Measurements from ENCODE around the gene DRGX.

DRGX gene

DNA sequence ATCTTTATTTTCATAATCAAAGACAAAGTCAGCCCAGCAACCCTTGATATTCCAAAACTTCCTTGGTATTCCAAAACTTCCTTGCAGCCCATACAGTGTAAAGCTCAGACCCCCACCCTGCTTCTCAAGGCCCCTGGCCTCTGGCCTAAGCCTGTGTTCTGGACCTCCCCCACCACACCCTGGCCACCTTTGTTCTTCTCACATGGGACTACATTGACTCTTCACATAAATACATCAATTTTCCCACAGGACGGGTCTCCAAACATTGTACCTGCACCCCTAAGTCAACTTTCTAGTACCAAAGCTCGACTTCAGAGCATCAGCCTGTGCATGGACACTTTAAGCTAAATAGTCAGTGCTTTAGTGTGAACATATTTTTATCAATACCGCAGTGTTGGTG lies 40.7 kb downstream of the DRGX start:
- Histone ChIP-seq H3K27me3 (no peaks in the 10 kb centered on the region), H3K4me1 (ENCODE audit: control insufficient read depth in 1 of 2, insufficient read depth in 1 of 2, low read depth in 1 of 2, low read length in 1 of 2) (peaks cover 28 to 33% of the 10 kb centered on the region in 2 experiments)
- TF ChIP-seq, protein P1, sequence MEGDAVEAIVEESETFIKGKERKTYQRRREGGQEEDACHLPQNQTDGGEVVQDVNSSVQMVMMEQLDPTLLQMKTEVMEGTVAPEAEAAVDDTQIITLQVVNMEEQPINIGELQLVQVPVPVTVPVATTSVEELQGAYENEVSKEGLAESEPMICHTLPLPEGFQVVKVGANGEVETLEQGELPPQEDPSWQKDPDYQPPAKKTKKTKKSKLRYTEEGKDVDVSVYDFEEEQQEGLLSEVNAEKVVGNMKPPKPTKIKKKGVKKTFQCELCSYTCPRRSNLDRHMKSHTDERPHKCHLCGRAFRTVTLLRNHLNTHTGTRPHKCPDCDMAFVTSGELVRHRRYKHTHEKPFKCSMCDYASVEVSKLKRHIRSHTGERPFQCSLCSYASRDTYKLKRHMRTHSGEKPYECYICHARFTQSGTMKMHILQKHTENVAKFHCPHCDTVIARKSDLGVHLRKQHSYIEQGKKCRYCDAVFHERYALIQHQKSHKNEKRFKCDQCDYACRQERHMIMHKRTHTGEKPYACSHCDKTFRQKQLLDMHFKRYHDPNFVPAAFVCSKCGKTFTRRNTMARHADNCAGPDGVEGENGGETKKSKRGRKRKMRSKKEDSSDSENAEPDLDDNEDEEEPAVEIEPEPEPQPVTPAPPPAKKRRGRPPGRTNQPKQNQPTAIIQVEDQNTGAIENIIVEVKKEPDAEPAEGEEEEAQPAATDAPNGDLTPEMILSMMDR (IDR thresholded peaks at IDR 0.05) = no peak

DNA sequence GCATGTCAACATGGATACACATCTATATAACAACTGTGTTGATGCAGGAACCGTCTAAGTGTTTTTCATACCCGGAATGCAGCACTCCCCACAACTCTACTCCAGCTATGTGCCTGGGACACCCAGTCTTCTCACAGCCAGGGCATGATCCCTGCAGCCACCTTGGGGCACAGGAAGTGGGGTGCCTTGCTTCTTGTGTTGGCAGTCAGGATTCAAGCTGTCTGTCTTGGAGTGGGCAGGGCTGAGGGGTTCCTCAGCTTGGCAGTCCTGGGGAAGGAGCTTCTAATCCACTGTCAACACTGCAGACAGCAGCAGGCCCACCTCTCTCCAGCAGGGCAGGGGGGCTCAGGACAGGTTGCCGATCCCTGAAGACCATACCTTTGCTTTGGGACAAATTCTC lies 41.3 kb downstream of the DRGX start:
- TF ChIP-seq, protein P1 (IDR thresholded peaks at IDR 0.05) = no peak

More for the DNA sequence above, 40.7 kb downstream of the DRGX start:
- no peaks in the 10 kb centered on the region for H3K9me3 ChIP-seq
- no peak overlapping the region for H3K4me3 ChIP-seq (ENCODE audit: low read depth in 1 of 2, low read length in 1 of 2)
- no peak overlapping the region for H3K27ac ChIP-seq
- no peaks in the 10 kb centered on the region for H3K36me3 ChIP-seq

DNA sequence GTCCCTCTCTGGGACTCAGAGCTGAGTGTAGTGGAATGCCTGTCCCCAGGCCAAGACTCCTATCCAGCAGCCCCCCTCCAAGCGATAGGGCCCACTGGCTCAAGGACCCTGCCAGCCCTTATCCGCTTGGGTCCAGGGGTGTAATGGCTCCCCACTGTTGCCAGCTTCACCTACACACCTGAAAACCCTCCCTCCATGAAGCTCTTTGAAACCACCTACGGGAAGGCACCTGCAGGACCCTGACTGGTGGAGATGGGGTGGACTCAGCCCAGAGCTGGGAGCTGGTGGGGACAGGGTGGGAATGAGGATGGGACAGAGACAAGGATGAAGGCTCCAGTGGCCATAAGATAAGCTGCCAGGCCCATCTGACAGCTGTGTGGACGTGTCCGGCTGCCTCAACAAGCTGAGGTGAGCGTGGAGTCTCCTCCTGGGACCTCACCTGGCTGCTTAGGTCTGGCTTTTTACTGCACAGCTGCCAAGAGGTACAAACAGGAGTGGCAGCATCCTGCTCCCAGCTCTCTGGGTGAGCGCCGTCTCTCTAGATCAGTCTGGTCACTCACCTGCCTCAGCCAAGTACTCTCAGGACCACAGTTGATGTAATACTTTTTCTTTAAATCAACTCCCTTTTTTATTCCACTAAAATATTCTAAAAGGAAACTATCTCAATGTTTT lies 41.9 kb downstream of the DRGX start:
- H3K36me3 ChIP-seq = no peaks in the 10 kb centered on the region
- no peak overlapping the region for H3K4me3 ChIP-seq (ENCODE audit: low read depth in 1 of 2, low read length in 1 of 2)
- no peaks in the 10 kb centered on the region for H3K27me3 ChIP-seq

More for the DNA sequence above, 41.3 kb downstream of the DRGX start:
- H3K27ac ChIP-seq = no peak overlapping the region
- no peaks in the 10 kb centered on the region for H3K27me3 ChIP-seq
- no peak overlapping the region for H3K4me3 ChIP-seq (ENCODE audit: low read depth in 1 of 2, low read length in 1 of 2)
- H3K4me1 ChIP-seq (ENCODE audit: control insufficient read depth in 1 of 2, insufficient read depth in 1 of 2, low read depth in 1 of 2, low read length in 1 of 2) = peaks cover 22 to 27% of the 10 kb centered on the region in 2 experiments
- H3K9me3 ChIP-seq = no peaks in the 10 kb centered on the region
- H3K36me3 ChIP-seq = no peaks in the 10 kb centered on the region

GRCh38 chr10:49353026-49353894 lies 42.6 kb downstream of the DRGX start:
- Histone ChIP-seq H3K27ac (no peak overlapping the region), H3K9me3 (no peaks in the 10 kb centered on the region), H3K27me3 (no peaks in the 10 kb centered on the region), H3K4me3 (ENCODE audit: low read depth in 1 of 2, low read length in 1 of 2) (no peak overlapping the region), H3K36me3 (no peaks in the 10 kb centered on the region), H3K4me1 (ENCODE audit: control insufficient read depth in 1 of 2, insufficient read depth in 1 of 2, low read depth in 1 of 2, low read length in 1 of 2) (peaks cover 9 to 13% of the 10 kb centered on the region in 2 experiments)
- TF ChIP-seq, protein P1 (IDR thresholded peaks at IDR 0.05) = no peak

More for the DNA sequence above, 41.9 kb downstream of the DRGX start:
- H3K27ac ChIP-seq = no peak overlapping the region
- TF ChIP-seq, protein P1 (IDR thresholded peaks at IDR 0.05) = no peak
- H3K9me3 ChIP-seq = no peaks in the 10 kb centered on the region
- peaks cover 16 to 21% of the 10 kb centered on the region in 2 experiments for H3K4me1 ChIP-seq (ENCODE audit: control insufficient read depth in 1 of 2, insufficient read depth in 1 of 2, low read depth in 1 of 2, low read length in 1 of 2)

DNA sequence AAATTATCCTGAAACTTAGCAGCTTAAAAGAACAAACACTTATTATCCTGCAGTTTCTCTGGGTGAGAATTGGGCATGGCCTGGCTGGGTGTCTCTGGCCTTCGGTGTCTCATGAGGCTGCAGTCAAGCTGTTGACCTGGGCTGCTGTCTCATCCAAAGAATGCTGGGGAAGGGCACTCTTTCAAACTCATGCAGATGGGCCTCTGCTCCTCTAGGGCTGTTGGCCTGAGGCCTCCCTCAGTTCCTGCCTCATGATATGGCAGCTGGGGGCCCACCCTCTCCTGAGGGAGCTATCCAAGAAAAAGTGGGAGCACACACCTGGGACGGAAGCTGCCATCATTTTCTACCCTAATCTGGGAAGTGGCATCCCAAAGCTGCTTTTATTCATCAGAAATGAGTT lies 43.6 kb downstream of the DRGX start:
- Histone ChIP-seq H3K36me3 (no peaks in the 10 kb centered on the region), H3K4me3 (ENCODE audit: low read depth in 1 of 2, low read length in 1 of 2) (no peak overlapping the region), H3K9me3 (no peaks in the 10 kb centered on the region), H3K27me3 (no peaks in the 10 kb centered on the region), H3K27ac (no peak overlapping the region), H3K4me1 (ENCODE audit: control insufficient read depth in 1 of 2, insufficient read depth in 1 of 2, low read depth in 1 of 2, low read length in 1 of 2) (peaks cover 0 to 5% of the 10 kb centered on the region in 2 experiments)
- TF ChIP-seq, protein P1 (IDR thresholded peaks at IDR 0.05) = no peak
